ENCODE measurements around the gene IPO11. TPM values are rescaled to one million over a fixed set of nuclear protein-coding genes. Genes with fewer than 3 reads are reported as not detected.

The IPO11 gene
- total and polyA plus RNA-seq, 2 donors = 12.2 to 18.5 TPM

GRCh38 chr5:62542720-62543119, 130.2 kb downstream of the IPO11 start:
- Histone ChIP-seq H3K4me1 (ENCODE audit: control insufficient read depth in 2 of 2, insufficient read depth in 2 of 2, low read length in 2 of 2) (no peaks in the 10 kb centered on the region), H3K4me3 (ENCODE audit: low read length in 2 of 2) (no peak overlapping the region), H3K27ac (ENCODE audit: low read depth in 1 of 2, low read length in 1 of 2) (no peak overlapping the region), H3K9me3 (ENCODE audit: control insufficient read depth in 2 of 2, insufficient read depth in 1 of 2, low read length in 1 of 2) (no peaks in the 10 kb centered on the region), H3K36me3 (ENCODE audit: control insufficient read depth in 2 of 2, insufficient read depth in 2 of 2, low read length in 1 of 2) (peaks cover 0 to 2% of the 10 kb centered on the region in 2 donors), H3K27me3 (ENCODE audit: control insufficient read depth in 2 of 2, insufficient read depth in 1 of 2, low read length in 1 of 2) (no peaks in the 10 kb centered on the region)
- WGBS = 98% methylated on average over 1 of the region's 1 CpG
- DNase-seq (ENCODE audit: low read depth in 6 of 9, low spot score in 9 of 9) = no peak

GRCh38 chr5:62547945-62548630, 135.5 kb downstream of the IPO11 start:
- Histone ChIP-seq H3K27me3 (ENCODE audit: control insufficient read depth in 2 of 2, insufficient read depth in 1 of 2, low read length in 1 of 2) (no peaks in the 10 kb centered on the region), H3K9me3 (ENCODE audit: control insufficient read depth in 2 of 2, insufficient read depth in 1 of 2, low read length in 1 of 2) (no peaks in the 10 kb centered on the region), H3K4me3 (ENCODE audit: low read length in 2 of 2) (no peak overlapping the region), H3K27ac (ENCODE audit: low read depth in 1 of 2, low read length in 1 of 2) (no peak overlapping the region), H3K4me1 (ENCODE audit: control insufficient read depth in 2 of 2, insufficient read depth in 2 of 2, low read length in 2 of 2) (no peaks in the 10 kb centered on the region), H3K36me3 (ENCODE audit: control insufficient read depth in 2 of 2, insufficient read depth in 2 of 2, low read length in 1 of 2) (peaks cover 0 to 3% of the 10 kb centered on the region in 2 donors)
- WGBS = 90% methylated on average over 3 of the region's 3 CpGs
- DNase-seq (ENCODE audit: low read depth in 6 of 9, low spot score in 9 of 9) = no peak

- H3K27ac ChIP-seq (ENCODE audit: low read depth in 1 of 2, low read length in 1 of 2) = no peak overlapping the region
- H3K9me3 ChIP-seq (ENCODE audit: control insufficient read depth in 2 of 2, insufficient read depth in 1 of 2, low read length in 1 of 2) = no peaks in the 10 kb centered on the region
- WGBS = 99% methylated on average over 2 of the region's 2 CpGs
- H3K36me3 ChIP-seq (ENCODE audit: control insufficient read depth in 2 of 2, insufficient read depth in 2 of 2, low read length in 1 of 2) = peaks cover 0 to 3% of the 10 kb centered on the region in 2 donors
- no peak for DNase-seq (ENCODE audit: low read depth in 6 of 9, low spot score in 9 of 9)
- no peak overlapping the region for H3K4me3 ChIP-seq (ENCODE audit: low read length in 2 of 2)
- H3K27me3 ChIP-seq (ENCODE audit: control insufficient read depth in 2 of 2, insufficient read depth in 1 of 2, low read length in 1 of 2) = no peaks in the 10 kb centered on the region
- H3K4me1 ChIP-seq (ENCODE audit: control insufficient read depth in 2 of 2, insufficient read depth in 2 of 2, low read length in 2 of 2) = no peaks in the 10 kb centered on the region
Observed at GRCh38 chr5:62550103-62550502, 137.5 kb downstream of the IPO11 start.

- no peak for DNase-seq (ENCODE audit: low read depth in 6 of 9, low spot score in 9 of 9)
- H3K4me3 ChIP-seq (ENCODE audit: low read length in 2 of 2) = no peak overlapping the region
- H3K27me3 ChIP-seq (ENCODE audit: control insufficient read depth in 2 of 2, insufficient read depth in 1 of 2, low read length in 1 of 2) = no peaks in the 10 kb centered on the region
- no peak overlapping the region for H3K27ac ChIP-seq (ENCODE audit: low read depth in 1 of 2, low read length in 1 of 2)
- H3K36me3 ChIP-seq (ENCODE audit: control insufficient read depth in 2 of 2, insufficient read depth in 2 of 2, low read length in 1 of 2) = peaks cover 0 to 7% of the 10 kb centered on the region in 2 donors
- no peaks in the 10 kb centered on the region for H3K9me3 ChIP-seq (ENCODE audit: control insufficient read depth in 2 of 2, insufficient read depth in 1 of 2, low read length in 1 of 2)
- H3K4me1 ChIP-seq (ENCODE audit: control insufficient read depth in 2 of 2, insufficient read depth in 2 of 2, low read length in 2 of 2) = no peaks in the 10 kb centered on the region
Observed at GRCh38 chr5:62555930-62556329, 143.4 kb downstream of the IPO11 start.

- DNase-seq (ENCODE audit: low read depth in 6 of 9, low spot score in 9 of 9) = no peak
- WGBS = 98% methylated on average over 3 of the region's 3 CpGs
- H3K27ac ChIP-seq (ENCODE audit: low read depth in 1 of 2, low read length in 1 of 2) = no peak overlapping the region
- peaks cover 0 to 9% of the 10 kb centered on the region in 2 donors for H3K36me3 ChIP-seq (ENCODE audit: control insufficient read depth in 2 of 2, insufficient read depth in 2 of 2, low read length in 1 of 2)
- H3K9me3 ChIP-seq (ENCODE audit: control insufficient read depth in 2 of 2, insufficient read depth in 1 of 2, low read length in 1 of 2) = no peaks in the 10 kb centered on the region
- no peaks in the 10 kb centered on the region for H3K4me1 ChIP-seq (ENCODE audit: control insufficient read depth in 2 of 2, insufficient read depth in 2 of 2, low read length in 2 of 2)
- H3K27me3 ChIP-seq (ENCODE audit: control insufficient read depth in 2 of 2, insufficient read depth in 1 of 2, low read length in 1 of 2) = no peaks in the 10 kb centered on the region
- no peak overlapping the region for H3K4me3 ChIP-seq (ENCODE audit: low read length in 2 of 2)
Observed at GRCh38 chr5:62558941-62559340, 146.4 kb downstream of the IPO11 start.

GRCh38 chr5:62560786-62561185, 148.2 kb downstream of the IPO11 start:
- Histone ChIP-seq H3K9me3 (ENCODE audit: control insufficient read depth in 2 of 2, insufficient read depth in 1 of 2, low read length in 1 of 2) (no peaks in the 10 kb centered on the region), H3K36me3 (ENCODE audit: control insufficient read depth in 2 of 2, insufficient read depth in 2 of 2, low read length in 1 of 2) (peaks cover 0 to 9% of the 10 kb centered on the region in 2 donors), H3K27ac (ENCODE audit: low read depth in 1 of 2, low read length in 1 of 2) (no peak overlapping the region), H3K27me3 (ENCODE audit: control insufficient read depth in 2 of 2, insufficient read depth in 1 of 2, low read length in 1 of 2) (no peaks in the 10 kb centered on the region), H3K4me1 (ENCODE audit: control insufficient read depth in 2 of 2, insufficient read depth in 2 of 2, low read length in 2 of 2) (no peaks in the 10 kb centered on the region), H3K4me3 (ENCODE audit: low read length in 2 of 2) (no peak overlapping the region)
- 97% methylated on average over 1 of the region's 1 CpG for WGBS
- no peak for DNase-seq (ENCODE audit: low read depth in 6 of 9, low spot score in 9 of 9)

- peaks cover 0 to 6% of the 10 kb centered on the region in 2 donors for H3K36me3 ChIP-seq (ENCODE audit: control insufficient read depth in 2 of 2, insufficient read depth in 2 of 2, low read length in 1 of 2)
Observed at GRCh38 chr5:62561896-62562295, 149.3 kb downstream of the IPO11 start.

GRCh38 chr5:62562867-62563266, 150.3 kb downstream of the IPO11 start:
- Histone ChIP-seq H3K9me3 (ENCODE audit: control insufficient read depth in 2 of 2, insufficient read depth in 1 of 2, low read length in 1 of 2) (peaks cover 0 to 5% of the 10 kb centered on the region in 2 donors), H3K36me3 (ENCODE audit: control insufficient read depth in 2 of 2, insufficient read depth in 2 of 2, low read length in 1 of 2) (peaks cover 0 to 8% of the 10 kb centered on the region in 2 donors)
- 95% methylated on average over 1 of the region's 1 CpG for WGBS

More at GRCh38 chr5:62561896-62562295, 149.3 kb downstream of the IPO11 start:
- no peak for DNase-seq (ENCODE audit: low read depth in 6 of 9, low spot score in 9 of 9)
- 97% methylated on average over 1 of the region's 1 CpG for WGBS
- Histone ChIP-seq H3K27me3 (ENCODE audit: control insufficient read depth in 2 of 2, insufficient read depth in 1 of 2, low read length in 1 of 2) (no peaks in the 10 kb centered on the region), H3K27ac (ENCODE audit: low read depth in 1 of 2, low read length in 1 of 2) (no peak overlapping the region), H3K9me3 (ENCODE audit: control insufficient read depth in 2 of 2, insufficient read depth in 1 of 2, low read length in 1 of 2) (no peaks in the 10 kb centered on the region), H3K4me3 (ENCODE audit: low read length in 2 of 2) (no peak overlapping the region), H3K4me1 (ENCODE audit: control insufficient read depth in 2 of 2, insufficient read depth in 2 of 2, low read length in 2 of 2) (no peaks in the 10 kb centered on the region)

GRCh38 chr5:62564101-62564500, 151.5 kb downstream of the IPO11 start:
- no peak for DNase-seq (ENCODE audit: low read depth in 6 of 9, low spot score in 9 of 9)
- no peaks in the 10 kb centered on the region for H3K4me1 ChIP-seq (ENCODE audit: control insufficient read depth in 2 of 2, insufficient read depth in 2 of 2, low read length in 2 of 2)
- no peaks in the 10 kb centered on the region for H3K27me3 ChIP-seq (ENCODE audit: control insufficient read depth in 2 of 2, insufficient read depth in 1 of 2, low read length in 1 of 2)
- 91% methylated on average over 2 of the region's 2 CpGs for WGBS
- H3K36me3 ChIP-seq (ENCODE audit: control insufficient read depth in 2 of 2, insufficient read depth in 2 of 2, low read length in 1 of 2) = peaks cover 0 to 11% of the 10 kb centered on the region in 2 donors
- no peak overlapping the region for H3K27ac ChIP-seq (ENCODE audit: low read depth in 1 of 2, low read length in 1 of 2)
- H3K4me3 ChIP-seq (ENCODE audit: low read length in 2 of 2) = no peak overlapping the region
- H3K9me3 ChIP-seq (ENCODE audit: control insufficient read depth in 2 of 2, insufficient read depth in 1 of 2, low read length in 1 of 2) = peaks cover 1 to 11% of the 10 kb centered on the region in 2 donors

More at GRCh38 chr5:62562867-62563266, 150.3 kb downstream of the IPO11 start:
- H3K27ac ChIP-seq (ENCODE audit: low read depth in 1 of 2, low read length in 1 of 2) = no peak overlapping the region
- no peaks in the 10 kb centered on the region for H3K4me1 ChIP-seq (ENCODE audit: control insufficient read depth in 2 of 2, insufficient read depth in 2 of 2, low read length in 2 of 2)
- no peaks in the 10 kb centered on the region for H3K27me3 ChIP-seq (ENCODE audit: control insufficient read depth in 2 of 2, insufficient read depth in 1 of 2, low read length in 1 of 2)
- no peak overlapping the region for H3K4me3 ChIP-seq (ENCODE audit: low read length in 2 of 2)
- no peak for DNase-seq (ENCODE audit: low read depth in 6 of 9, low spot score in 9 of 9)
